PC-3 (cell line): Measurements from ENCODE around the gene DGKI.

Source experiments
- CTCF ChIP-seq: fragments of 300-600 bp; sonication (generic); conservative IDR thresholded peaks from 2 replicates; pipeline ENCODE4 v1.5.1; 2017; ENCODE audit warnings: antibody characterized with exemption, low read depth, mild to moderate bottlenecking, low read length
- EZH2 ChIP-seq: fragments of 300-600 bp; sonication (generic); IDR thresholded peaks from one replicate; pipeline ENCODE4 v1.6.1; 2017; ENCODE audit warnings: antibody characterized with exemption, mild to moderate bottlenecking, low read length; ENCODE audit not compliant: unreplicated experiment
- EZH2phosphoT487 ChIP-seq: fragments of 300-600 bp; sonication (generic); IDR thresholded peaks from 2 replicates; pipeline ENCODE4 v1.6.1; 2018; ENCODE audit warnings: mild to moderate bottlenecking, antibody characterized with exemption, low read length, borderline replicate concordance

- no peak for TF ChIP-seq CTCF
- no peak for TF ChIP-seq EZH2
- TF ChIP-seq EZH2phosphoT487 = no peak
These were observed 90.7 kb downstream of the DGKI start for GRCh38 chr7:137755846-137756651.
